Measurements from ENCODE around the gene HDAC8.

The HDAC8 gene

DNA sequence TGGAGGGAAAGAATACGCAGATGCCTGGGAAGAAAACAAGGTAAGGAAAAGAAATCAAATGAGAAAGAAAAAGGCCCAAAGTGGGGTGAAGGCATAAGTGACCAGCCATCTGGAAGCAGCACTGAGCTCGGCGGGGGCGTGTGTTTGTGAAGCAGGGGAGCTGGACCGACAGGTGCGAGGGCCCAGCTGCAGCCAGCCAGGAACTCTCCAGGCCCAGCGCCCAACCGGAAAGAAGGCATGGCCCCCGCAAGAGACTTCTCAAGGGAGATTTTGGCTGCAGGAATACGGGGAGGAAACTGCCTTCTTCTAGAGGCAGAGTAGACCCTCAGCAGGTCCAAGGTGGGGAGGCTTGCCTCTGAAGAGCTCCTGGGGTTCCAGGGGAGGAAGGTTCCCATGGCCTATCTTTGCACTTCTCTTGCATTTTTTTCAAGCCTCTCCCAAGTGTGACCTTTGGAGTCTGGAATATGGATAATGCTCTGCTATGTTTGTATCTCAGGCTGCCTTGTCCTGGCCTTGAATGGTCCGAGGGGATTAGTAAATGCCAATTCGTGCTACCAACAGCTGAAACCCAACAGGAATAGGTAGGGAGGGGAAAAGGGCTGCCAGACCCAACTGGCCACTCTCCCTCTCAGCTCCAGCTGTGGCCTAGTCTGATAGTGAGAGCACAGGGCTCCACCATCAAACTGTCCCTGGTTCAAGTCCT, 256.1 kb downstream of the HDAC8 start:
- DNase-seq (ENCODE audit: low read depth), result no peak

DNA sequence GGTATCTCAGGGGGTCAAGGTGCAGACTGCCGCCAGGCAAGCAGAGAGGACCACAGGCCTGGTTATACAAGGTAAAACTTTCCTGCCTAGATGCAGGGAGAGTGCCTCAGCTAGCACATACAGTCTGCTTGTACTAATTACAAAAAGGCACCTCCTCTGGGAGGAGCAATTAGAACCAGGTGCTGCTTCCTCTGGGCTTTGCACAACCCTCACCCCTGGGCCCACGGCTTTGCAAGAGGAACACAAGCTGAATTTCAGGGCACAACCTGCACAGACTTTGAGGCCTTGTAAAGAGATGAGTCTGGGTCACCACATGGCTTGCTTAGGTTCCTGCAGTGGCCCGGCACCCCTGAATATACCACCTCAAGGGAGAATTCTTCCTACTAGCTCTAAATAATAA, 257.8 kb downstream of the HDAC8 start:
- DNase-seq (ENCODE audit: low read depth), result no peak

GRCh38 chrX:72313707-72314641, 258.7 kb downstream of the HDAC8 start:
- DNase-seq (ENCODE audit: low read depth), result no peak

GRCh38 chrX:72312311-72312940, 260.2 kb downstream of the HDAC8 start:
- DNase-seq (ENCODE audit: low read depth), result no peak

DNA sequence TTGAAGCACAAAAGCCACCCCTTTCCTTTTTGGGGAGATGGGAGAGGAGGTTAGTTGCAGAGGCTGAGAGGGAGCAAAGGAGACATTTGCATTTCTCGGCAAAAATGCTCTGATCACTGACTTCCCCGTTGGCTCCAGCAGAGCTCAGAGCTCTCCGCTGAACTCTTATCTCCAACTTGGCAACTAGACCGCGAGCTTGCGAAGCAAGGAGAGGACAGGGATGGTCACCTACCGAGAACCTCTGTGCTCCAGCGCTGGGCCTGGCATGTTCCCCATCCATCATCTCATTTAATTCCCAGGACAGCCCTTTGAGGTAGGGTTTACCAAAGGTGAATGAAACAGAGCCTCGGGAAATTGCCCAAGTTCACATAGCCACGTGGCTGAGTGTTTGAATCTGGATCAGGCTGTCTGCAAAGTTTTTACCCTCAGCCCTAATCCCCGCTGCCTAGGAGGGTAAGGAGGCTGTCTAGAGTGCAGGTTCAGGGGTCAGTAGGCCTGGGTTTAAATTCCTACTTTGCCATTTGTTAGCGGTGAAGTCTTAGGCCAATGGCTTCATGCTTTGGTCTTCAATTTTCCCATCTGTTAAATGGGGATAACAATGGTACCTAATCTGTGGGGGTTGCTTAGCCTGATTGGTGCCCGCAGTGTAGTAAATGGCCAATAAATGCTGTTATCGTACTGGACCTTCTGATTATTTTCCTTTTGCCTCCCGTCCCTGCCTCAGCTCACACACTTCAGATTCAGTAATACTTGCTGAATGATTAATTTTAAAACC, 263.2 kb downstream of the HDAC8 start:
- DNase-seq (ENCODE audit: low read depth), result no peak

- DNase-seq (ENCODE audit: low read depth), result peak; percentile 42
These were observed 263.9 kb downstream of the HDAC8 start for GRCh38 chrX:72308566-72309296.

DNA sequence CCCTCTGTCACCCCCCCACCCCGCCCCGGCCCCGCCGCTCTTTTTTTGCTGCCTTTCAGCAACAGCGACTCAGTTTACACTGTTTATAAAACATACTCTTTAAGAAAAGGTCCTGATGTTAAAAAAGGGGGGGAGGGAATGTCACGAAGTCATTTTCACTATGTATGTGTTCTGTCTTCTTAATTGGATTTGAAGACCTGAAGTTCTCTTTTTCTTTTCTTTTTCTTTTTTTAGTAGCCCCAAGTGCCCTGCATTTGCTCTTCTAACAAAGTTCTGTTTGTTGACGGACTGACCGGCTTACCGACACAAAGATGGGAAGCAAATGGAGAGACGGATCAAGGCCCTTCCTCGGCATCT, 264.5 kb downstream of the HDAC8 start:
- DNase-seq (ENCODE audit: low read depth), result no peak

GRCh38 chrX:72307646-72308051, 265.0 kb downstream of the HDAC8 start:
- DNase-seq (ENCODE audit: low read depth), result no peak

DNA sequence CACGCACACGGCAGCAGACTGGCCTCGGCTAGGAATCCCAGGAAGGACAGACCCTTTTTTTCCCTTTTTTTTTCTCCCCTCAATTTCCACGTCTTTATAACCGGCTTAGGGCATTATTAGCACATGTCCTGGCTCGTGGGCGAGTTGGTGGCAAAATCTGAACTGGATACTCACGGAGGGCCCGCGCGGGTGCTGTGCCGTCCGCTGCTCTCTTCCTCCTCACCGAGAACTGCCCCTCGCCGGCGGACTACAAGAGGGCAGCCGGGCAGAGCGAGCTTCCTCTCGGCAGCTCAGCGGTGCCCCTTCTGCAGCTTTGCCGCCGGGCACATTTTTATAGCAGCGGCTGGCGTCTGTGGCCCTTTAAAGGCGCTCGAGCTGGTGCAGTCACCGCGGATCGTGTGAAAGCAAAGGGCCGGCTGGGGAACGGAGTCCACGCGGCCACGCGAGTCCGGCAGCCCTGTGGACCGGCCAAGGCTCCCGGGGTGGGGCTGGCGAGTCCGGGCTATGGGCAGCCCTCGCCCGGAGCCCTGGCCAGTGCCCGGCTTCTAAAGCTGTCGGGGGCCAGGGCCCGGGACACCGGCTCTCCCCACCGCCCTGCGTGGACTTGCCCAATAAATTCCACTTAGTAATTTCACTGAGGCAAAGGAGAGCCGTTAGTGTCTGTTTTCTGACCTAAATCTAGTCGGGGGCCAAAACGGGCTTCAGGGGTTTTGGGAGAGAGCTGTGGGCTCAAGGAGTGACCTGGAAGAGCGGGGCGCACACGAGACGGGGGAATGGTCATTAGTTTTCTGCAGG, 265.6 kb downstream of the HDAC8 start:
- DNase-seq (ENCODE audit: low read depth), result peak; percentile 44

GRCh38 chrX:72306085-72306801, 266.4 kb downstream of the HDAC8 start:
- DNase-seq (ENCODE audit: low read depth), result no peak

DNA sequence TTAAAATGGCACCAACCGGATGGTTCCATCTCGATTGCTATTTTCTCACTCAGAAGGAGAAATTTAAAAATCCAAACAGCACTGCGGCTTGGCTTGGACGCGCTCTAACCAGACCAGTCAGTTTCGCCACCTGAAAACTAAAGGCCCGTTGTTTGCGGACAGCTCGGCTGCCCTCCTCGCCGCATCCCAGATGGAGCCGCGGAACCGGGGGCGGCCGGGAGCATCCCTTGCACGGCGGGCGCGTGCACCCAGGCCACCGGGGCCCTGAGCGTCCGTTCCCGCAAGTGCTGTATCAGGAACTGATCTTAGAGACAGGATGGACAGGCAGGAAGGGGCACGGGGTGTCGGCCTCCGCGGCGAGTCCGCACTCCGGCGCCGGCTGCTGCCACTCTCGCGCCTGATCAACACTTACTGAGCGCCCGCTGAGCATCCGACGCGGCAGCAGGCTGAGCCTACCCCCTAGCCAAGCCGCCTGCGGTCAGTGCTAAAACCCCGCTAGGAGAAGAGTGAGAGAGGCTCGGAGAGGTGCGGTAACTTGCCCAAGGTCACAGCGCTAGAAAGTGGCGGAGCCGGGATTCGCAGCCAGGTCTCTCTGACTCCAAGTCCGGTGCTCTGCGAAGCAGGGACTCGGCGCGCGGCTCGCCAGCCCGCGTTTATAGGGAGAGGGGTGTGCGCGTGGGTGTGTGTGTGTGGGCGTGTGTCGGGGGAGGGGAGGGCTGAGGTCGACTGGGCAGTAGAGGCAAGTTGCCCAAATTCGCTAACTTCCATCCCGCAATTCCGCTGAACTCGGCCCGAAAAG, 267.2 kb downstream of the HDAC8 start, which contains the start of gene CITED1:
Gene CITED1 (minus strand): TSS at position 629 of the 799 bp plus-strand sequence. CDS start 3,045 bp downstream, outside the sequence.
- no peak for DNase-seq (ENCODE audit: low read depth)

DNA sequence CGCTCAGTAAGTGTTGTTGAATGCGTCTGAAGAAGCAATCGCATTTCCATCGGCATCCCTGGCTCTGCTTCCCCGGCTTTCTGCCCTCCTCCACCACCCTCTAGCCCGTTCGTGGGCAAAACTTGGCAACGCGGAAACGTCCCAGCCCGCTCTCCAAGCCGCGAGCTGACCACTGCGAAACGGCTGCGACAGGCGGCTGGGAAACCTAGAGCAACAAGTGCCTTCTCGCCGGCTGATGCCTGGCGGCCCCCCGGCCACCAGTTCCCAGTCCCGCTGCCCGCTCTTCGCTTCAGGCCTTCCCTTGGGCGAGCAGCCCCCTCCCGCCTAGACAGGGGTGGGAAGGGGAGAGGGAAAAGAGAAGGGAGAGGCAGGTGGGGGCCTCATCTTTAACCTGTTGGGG, 267.8 kb downstream of the HDAC8 start:
- DNase-seq (ENCODE audit: low read depth), result no peak

GRCh38 chrX:72301781-72302180, 270.9 kb downstream of the HDAC8 start:
- no peak for DNase-seq (ENCODE audit: low read depth)

- no peak for DNase-seq (ENCODE audit: low read depth)
These were observed 272.6 kb downstream of the HDAC8 start for GRCh38 chrX:72299891-72300630.

DNA sequence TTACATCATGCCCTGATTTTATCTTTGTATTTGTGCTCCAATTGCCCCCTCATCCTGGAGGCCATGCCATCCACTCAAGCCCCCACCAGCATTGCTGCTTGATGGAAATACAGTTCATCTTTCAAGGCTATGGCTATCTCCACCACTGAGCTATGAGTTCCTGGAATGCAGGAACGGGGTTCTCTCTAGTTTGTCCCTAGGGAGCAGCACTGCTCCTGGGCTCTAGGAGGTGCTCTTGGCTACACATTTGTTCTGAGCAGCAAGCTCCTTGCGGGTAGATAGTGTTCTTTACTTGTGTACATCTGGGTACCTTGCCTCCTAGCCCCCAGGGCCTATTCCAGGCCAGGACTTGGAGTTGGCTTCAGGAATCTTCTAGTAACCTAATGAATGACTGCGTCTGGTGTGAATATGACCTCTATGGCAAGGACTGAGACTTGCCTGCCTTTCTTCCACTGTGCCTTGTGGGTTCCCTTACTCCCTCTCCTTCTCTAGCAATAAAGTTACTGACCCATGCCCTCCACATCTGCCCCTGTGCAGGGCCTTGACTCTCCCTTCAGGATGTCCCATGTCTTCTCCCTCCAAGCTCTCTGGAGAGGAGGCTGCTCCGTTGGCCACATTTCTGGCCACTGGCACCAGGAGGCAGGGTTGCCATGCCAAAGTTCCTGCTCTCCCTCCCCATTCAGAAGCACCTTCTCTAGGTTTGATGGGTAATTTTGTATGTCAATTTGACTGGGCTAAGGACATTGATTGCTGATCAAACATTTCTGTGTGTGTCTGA, 274.5 kb downstream of the HDAC8 start:
- no peak for DNase-seq (ENCODE audit: low read depth)

DNA sequence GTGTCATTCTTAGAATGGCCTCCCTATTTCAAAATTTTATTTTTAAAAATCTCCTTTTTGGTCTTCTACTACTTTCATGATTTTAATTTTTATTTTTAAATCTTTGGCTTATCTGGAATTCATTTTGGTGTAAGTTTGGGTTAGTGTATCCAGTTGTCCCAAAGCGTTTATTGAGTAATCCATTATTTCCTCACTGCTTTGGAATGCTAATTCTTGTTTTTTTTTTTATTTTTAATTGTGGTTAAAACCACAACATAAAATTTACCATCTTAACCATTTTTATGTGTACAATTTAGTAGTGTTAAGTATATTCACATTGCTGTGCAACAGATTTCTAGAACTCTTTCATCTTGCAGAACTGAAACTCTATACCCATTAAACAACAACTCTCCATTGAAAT, 275.7 kb downstream of the HDAC8 start:
- DNase-seq (ENCODE audit: low read depth), result no peak

DNA sequence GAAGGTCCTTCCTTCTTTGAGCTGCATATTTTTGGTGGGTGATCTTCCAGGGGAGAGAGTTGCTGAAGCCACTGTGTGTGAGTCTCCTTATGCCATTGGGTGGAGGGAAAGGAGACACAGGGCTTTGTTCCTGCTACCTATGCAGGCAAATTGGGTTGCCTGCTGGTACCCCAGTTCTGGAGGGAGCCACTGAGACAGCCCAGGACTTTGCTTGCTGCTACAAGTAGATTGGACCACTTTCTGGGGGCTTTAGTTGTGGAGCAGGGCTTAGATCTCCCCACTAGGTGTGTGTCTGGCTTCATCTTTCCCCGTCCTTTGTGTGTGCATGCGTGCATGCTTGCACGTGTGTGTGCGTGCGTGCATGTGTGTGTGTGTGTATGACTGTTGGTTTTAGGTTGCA, 276.9 kb downstream of the HDAC8 start:
- DNase-seq (ENCODE audit: low read depth), result no peak
